HepG2 (cell line): ENCODE data around the gene SLC22A23. TPM values are rescaled to one million over a fixed set of nuclear protein-coding genes. Genes with fewer than 3 reads are reported as not detected.

Source experiments
- ATAC-seq: fragments of 200-7000 bp; cut with Tn5 transposase; 3 replicates; pipeline ENCODE4 v1.9.1; 2020; ENCODE audit warnings: mild to moderate bottlenecking, moderate library complexity
- BruUV-seq: library from RNA; stranded (reverse); fragments of 400-500 nt; replicated peaks from 2 replicates; lab custom pipeline; 2021; lab: Mats Ljungman, UMichigan
- CTCF ChIA-PET: fragments of 300-600 bp; formaldehyde crosslinking; extraction: SDS; loops from one replicate; lab custom pipeline; 2021; ENCODE audit warnings: low total read pairs, inconsistent platforms, low intra/inter-chr PET ratio; lab: Yijun Ruan, JAX
- POLR2A ChIA-PET: fragments of 350-600 bp; sonication (Branson Sonifier 250); formaldehyde crosslinking; loops from one replicate; lab custom pipeline; 2020; ENCODE audit warnings: antibody characterized with exemption, inconsistent platforms; lab: Yijun Ruan, JAX
- DNase-seq: peaks from one replicate; pipeline ENCODE4 v3.0.0-alpha.2; 2015; ENCODE audit warnings: low spot score
- FAIRE-seq: peaks from 3 replicates; lab custom pipeline; 2011; peaks lifted over from hg19 to GRCh38; lab: Jason Lieb, UNC
- H2AFZ ChIP-seq: one replicate; pipeline ENCODE4 v1.6.1; 2011; ENCODE audit warnings: low read length, inconsistent platforms
- H3K27ac ChIP-seq: fragments of 300-600 bp; 3 replicates; pipeline ENCODE4 v1.8.0; 2011; ENCODE audit warnings: mixed run types, mild to moderate bottlenecking, mixed read lengths, low read length, inconsistent platforms; ENCODE audit not compliant: insufficient read depth; ENCODE audit errors: extremely low read length
- H3K27me3 ChIP-seq, 2 experiments: fragments of 200-600 bp in 1 of 2; 2 replicates in 1 of 2; 3 replicates in 1 of 2; pipeline versions ENCODE4 v1.6.0 to v1.8.0; 2011; ENCODE audit warnings: low read length in 2 of 2, mild to moderate bottlenecking in 2 of 2, moderate library complexity in 2 of 2, inconsistent platforms in 1 of 2; ENCODE audit not compliant: insufficient read depth in 2 of 2, control insufficient read depth in 1 of 2
- H3K36me3 ChIP-seq, 2 experiments: fragments of 200-600 bp in 1 of 2; replicated peaks in 1 of 2; 2 replicates in 1 of 2; 3 replicates in 1 of 2; pipeline versions ENCODE4 v1.5.1 to v1.8.0; 2011; ENCODE audit warnings: low read length in 2 of 2, inconsistent platforms in 1 of 2; ENCODE audit not compliant: insufficient read depth in 2 of 2, control insufficient read depth in 1 of 2
- H3K4me1 ChIP-seq: 2 replicates; pipeline ENCODE4 v1.5.1; 2012; ENCODE audit warnings: low read length, inconsistent platforms; ENCODE audit not compliant: insufficient read depth
- H3K4me2 ChIP-seq: 2 replicates; pipeline ENCODE4 v1.6.0; 2011; ENCODE audit warnings: low read depth, low read length, inconsistent platforms
- H3K4me3 ChIP-seq, 3 experiments: fragments of 200-600 bp in 1 of 3; sonication (generic), shearing (Covaris generic) in 1 of 3; replicated peaks in 1 of 3; 2 replicates each; pipeline ENCODE4 v1.5.1; 2011 to 2016; ENCODE audit warnings: low read length in 3 of 3, inconsistent platforms in 2 of 3, low read depth in 2 of 3, mild to moderate bottlenecking in 2 of 3, control low read depth in 1 of 3, mixed read lengths in 1 of 3; ENCODE audit not compliant: insufficient read depth in 1 of 3
- H3K79me2 ChIP-seq: one replicate; pipeline ENCODE4 v1.6.1; 2011; ENCODE audit warnings: low read length, inconsistent platforms; ENCODE audit not compliant: insufficient read depth
- H3K9ac ChIP-seq: 2 replicates; pipeline ENCODE4 v1.6.0; 2011; ENCODE audit warnings: mild to moderate bottlenecking, low read depth, low read length, inconsistent platforms; ENCODE audit not compliant: insufficient read depth
- H3K9me3 ChIP-seq: 2 replicates; pipeline ENCODE4 v1.5.1; 2012; ENCODE audit warnings: mild to moderate bottlenecking, low read length
- H4K20me1 ChIP-seq: 2 replicates; pipeline ENCODE4 v1.6.0; 2011; ENCODE audit warnings: inconsistent platforms, mild to moderate bottlenecking, low read length, moderate library complexity; ENCODE audit not compliant: insufficient read depth
- FOXM1 ChIP-seq: sonication (generic); formaldehyde crosslinking; IDR thresholded peaks from 2 replicates; pipeline ENCODE4 v1.5.0; 2020; ENCODE audit warnings: missing genetic modification reagents
- GFI1 ChIP-seq: sonication (generic); formaldehyde crosslinking; IDR thresholded peaks from 2 replicates; pipeline ENCODE4 v1.5.0; 2020; ENCODE audit warnings: missing genetic modification reagents, mild to moderate bottlenecking, borderline replicate concordance
- GLI4 ChIP-seq: sonication (generic); formaldehyde crosslinking; IDR thresholded peaks from 2 replicates; pipeline ENCODE4 v1.5.1; 2020; ENCODE audit warnings: missing genetic modification reagents, mild to moderate bottlenecking, moderate library complexity, borderline replicate concordance
- HNRNPLL ChIP-seq: fragments of 200-400 bp; formaldehyde crosslinking; IDR thresholded peaks from 2 replicates; pipeline ENCODE4 v1.6.1; 2017; ENCODE audit warnings: mild to moderate bottlenecking, low read depth, low read length; ENCODE audit not compliant: poor library complexity, severe bottlenecking
- MBD4 ChIP-seq: IDR thresholded peaks from 2 replicates; pipeline ENCODE4 v1.6.1; 2012; ENCODE audit warnings: low read length, inconsistent platforms, borderline replicate concordance
- NFKBIZ ChIP-seq: IDR thresholded peaks from 2 replicates; pipeline ENCODE4 v1.6.1; 2018; ENCODE audit warnings: missing genetic modification reagents, missing compliant biosample characterization
- NFYC ChIP-seq: IDR thresholded peaks from 2 replicates; pipeline ENCODE4 v1.6.1; 2016; ENCODE audit warnings: missing genetic modification reagents, missing compliant biosample characterization
- PCBP1 ChIP-seq: fragments of 200-400 bp; formaldehyde crosslinking; IDR thresholded peaks from 2 replicates; pipeline ENCODE4 v1.6.1; 2017; ENCODE audit warnings: mild to moderate bottlenecking, low read depth, low read length, borderline replicate concordance
- SKI ChIP-seq: fragments of 450-650 bp; IDR thresholded peaks from one replicate; pipeline ENCODE4 v1.6.1; 2018; ENCODE audit warnings: mild to moderate bottlenecking; ENCODE audit not compliant: partially characterized antibody
- SMARCC2 ChIP-seq: fragments of 450-650 bp; IDR thresholded peaks from 2 replicates; pipeline ENCODE4 v1.6.1; 2017; ENCODE audit warnings: antibody characterized with exemption, mild to moderate bottlenecking
- XRCC5 ChIP-seq: fragments of 200-400 bp; formaldehyde crosslinking; optimal IDR thresholded peaks from 2 replicates; pipeline ENCODE3; 2017; ENCODE audit warnings: mild to moderate bottlenecking, low read length
- ZNF34 ChIP-seq: sonication (generic); formaldehyde crosslinking; IDR thresholded peaks from 2 replicates; pipeline ENCODE4 v1.4.0; 2020; ENCODE audit warnings: mild to moderate bottlenecking, missing genetic modification reagents, borderline replicate concordance
- ZNF354B ChIP-seq: sonication (generic); formaldehyde crosslinking; IDR thresholded peaks from 2 replicates; pipeline ENCODE4 v1.8.0; 2022; ENCODE audit warnings: mild to moderate bottlenecking, missing genetic modification reagents
- WGBS: methylation state at CpG from one replicate; pipeline ENCODE4 v1.1.6; 2017; ENCODE audit warnings: low lambda C conversion rate; 5-methylcytosine and 5-hydroxymethylcytosine counted together
- in situ Hi-C: cut with HindIII; loops from 2 replicates; pipeline ENCODE4 v1.10.0; 2017; ENCODE audit warnings: low pct_unique_long_range_greater_than_20kb; ENCODE audit not compliant: extremely low pct_ligation_motif_present
- intact Hi-C: fragments of 100-400 bp; cut with micrococcal nuclease; formaldehyde crosslinking; loops from one replicate; pipeline ENCODE4 v1.10.0; 2022; ENCODE audit not compliant: unreplicated experiment
- polyA plus RNA-seq, 8 experiments: library from polyadenylated mRNA; depleted of rRNA in 3 of 8; stranded (reverse) in 7 of 8; unstranded in 1 of 8; fragments of >200 nt; fragmentation: Illumina TruSeq in 4 of 8; extraction: Trizol in 4 of 8; gene quantifications; 2 replicates each; pipeline versions ENCODE4 v1.2.1 to v1.2.3, GENCODE V29; 2011 to 2016; ENCODE audit warnings: low read depth in 4 of 8, missing spikeins in 1 of 8, mixed read lengths in 1 of 8; ENCODE audit not compliant: insufficient read depth in 1 of 8
- total RNA-seq, 5 experiments: library from RNA; depleted of rRNA; stranded (reverse); fragments of >200 nt; fragmentation: Illumina TruSeq; extraction: Trizol; gene quantifications; 2 replicates each; pipeline ENCODE4 v1.2.3, GENCODE V29; 2016; ENCODE audit warnings: low read depth in 1 of 5
- TF ChIP-seq, protein P1 (sequence below): sonication (generic); formaldehyde crosslinking; IDR thresholded peaks from 2 replicates; pipeline ENCODE4 v1.9.0; 2021; ENCODE audit warnings: mild to moderate bottlenecking, missing genetic modification reagents
- TF ChIP-seq, protein P2 (sequence below): sonication (generic); formaldehyde crosslinking; IDR thresholded peaks from 2 replicates; pipeline ENCODE4 v1.4.0; 2020; ENCODE audit warnings: missing genetic modification reagents

Gene SLC22A23
- total and polyA plus RNA-seq, 2 of the 13 experiments (the other 11 are each of a cell fraction or from before 2014, with no cell fraction given): 11.8 to 17.5 TPM

DNA sequence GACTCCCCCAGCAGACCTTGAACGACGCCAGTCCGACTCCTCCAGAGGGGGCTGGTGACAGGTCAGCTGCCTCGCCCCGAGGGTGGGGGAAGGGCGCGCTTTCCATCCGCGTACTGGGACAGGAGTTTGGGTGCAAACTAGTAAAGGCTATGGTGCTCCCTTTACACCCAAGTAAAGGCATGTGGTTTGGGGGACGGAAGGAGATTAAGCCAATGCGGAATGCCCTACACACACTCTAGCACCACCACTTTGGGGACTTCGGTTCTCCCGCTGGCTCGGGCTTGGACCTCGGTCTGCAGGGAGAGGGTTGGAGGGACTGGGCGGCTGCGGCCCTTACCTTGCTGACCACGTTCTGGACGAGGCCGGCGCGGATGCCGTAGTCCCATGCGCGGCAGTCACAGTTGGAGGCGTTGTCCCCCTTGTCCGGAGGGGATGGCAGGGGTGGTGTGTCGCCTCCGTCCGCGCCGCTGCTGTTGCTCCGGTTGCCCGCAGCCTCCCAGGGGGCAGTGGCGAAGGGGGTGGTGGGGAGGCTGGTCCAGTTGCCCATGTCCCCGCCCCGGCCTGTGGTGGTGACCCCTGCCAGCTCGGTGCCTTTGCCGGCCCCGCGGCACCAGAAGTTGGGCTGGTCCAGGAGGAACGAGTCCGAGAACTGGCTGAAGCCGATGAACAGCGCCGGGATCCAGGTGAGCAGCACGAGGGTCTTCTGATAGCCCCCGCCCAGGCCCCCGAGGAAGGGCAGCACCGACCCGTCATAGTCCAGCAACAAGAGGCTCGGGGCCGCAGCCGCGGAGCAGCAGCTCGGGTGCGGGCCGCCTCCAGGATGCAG, 1.1 kb downstream of the SLC22A23 start:
- peak overlapping the region; percentile 92 for H3K4me2 ChIP-seq
- POLR2A ChIA-PET: interaction anchor here (0.9 to 4.3 kb wide), 11 partner anchors 12 to 124 kb away, joined by 3 to 33 read pairs (median 6); no protein-coding TSS in a partner anchor
- H3K36me3 ChIP-seq: peaks cover 5 to 9% of the 10 kb centered on the region in 2 experiments; a peak in 3 of 5 replicates
- DNase-seq (peak; percentile 38), FAIRE-seq (no peak), ATAC-seq (peak; percentile 27)
- H3K9ac ChIP-seq: peak overlapping the region; percentile 78
- CTCF ChIA-PET: interaction anchor here (1.0 kb wide), 1 partner anchor 44 kb away, joined by 3 read pairs; no protein-coding TSS in a partner anchor
- no peak overlapping the region for H2AFZ ChIP-seq
- in situ Hi-C loops (loop anchor here (5.0 to 10.0 kb wide), 2 partner anchors 98 to 279 kb away; no protein-coding TSS in a partner anchor), intact Hi-C loops (loop anchor here (2.0 to 5.0 kb wide), 5 partner anchors 17 to 277 kb away; no protein-coding TSS in a partner anchor)
- H3K27me3 ChIP-seq: no peaks in the 10 kb centered on the region; a peak in 1 of 5 replicates
- peaks cover 61% of the 10 kb centered on the region for H3K4me1 ChIP-seq
- H4K20me1 ChIP-seq: peaks cover 44% of the 10 kb centered on the region
- no peaks in the 10 kb centered on the region for H3K9me3 ChIP-seq
- BruUV-seq: no TSS peak
- peak overlapping the region; percentile 52 for H3K27ac ChIP-seq
- H3K4me3 ChIP-seq: peak overlapping the region; percentile 77 to 91 (median 85)
- under 1% methylated on average over 17 of the region's 58 CpGs for WGBS
- H3K79me2 ChIP-seq: peaks cover 54% of the 10 kb centered on the region
- peak; percentile 37 for TF ChIP-seq XRCC5
- TF ChIP-seq NFKBIZ (CRISPR knock-in tag): 0 out of 2 replicates have a peak, but pooled peaks have one; percentile 25
- no peak for TF ChIP-seq PCBP1
- TF ChIP-seq, protein P1, sequence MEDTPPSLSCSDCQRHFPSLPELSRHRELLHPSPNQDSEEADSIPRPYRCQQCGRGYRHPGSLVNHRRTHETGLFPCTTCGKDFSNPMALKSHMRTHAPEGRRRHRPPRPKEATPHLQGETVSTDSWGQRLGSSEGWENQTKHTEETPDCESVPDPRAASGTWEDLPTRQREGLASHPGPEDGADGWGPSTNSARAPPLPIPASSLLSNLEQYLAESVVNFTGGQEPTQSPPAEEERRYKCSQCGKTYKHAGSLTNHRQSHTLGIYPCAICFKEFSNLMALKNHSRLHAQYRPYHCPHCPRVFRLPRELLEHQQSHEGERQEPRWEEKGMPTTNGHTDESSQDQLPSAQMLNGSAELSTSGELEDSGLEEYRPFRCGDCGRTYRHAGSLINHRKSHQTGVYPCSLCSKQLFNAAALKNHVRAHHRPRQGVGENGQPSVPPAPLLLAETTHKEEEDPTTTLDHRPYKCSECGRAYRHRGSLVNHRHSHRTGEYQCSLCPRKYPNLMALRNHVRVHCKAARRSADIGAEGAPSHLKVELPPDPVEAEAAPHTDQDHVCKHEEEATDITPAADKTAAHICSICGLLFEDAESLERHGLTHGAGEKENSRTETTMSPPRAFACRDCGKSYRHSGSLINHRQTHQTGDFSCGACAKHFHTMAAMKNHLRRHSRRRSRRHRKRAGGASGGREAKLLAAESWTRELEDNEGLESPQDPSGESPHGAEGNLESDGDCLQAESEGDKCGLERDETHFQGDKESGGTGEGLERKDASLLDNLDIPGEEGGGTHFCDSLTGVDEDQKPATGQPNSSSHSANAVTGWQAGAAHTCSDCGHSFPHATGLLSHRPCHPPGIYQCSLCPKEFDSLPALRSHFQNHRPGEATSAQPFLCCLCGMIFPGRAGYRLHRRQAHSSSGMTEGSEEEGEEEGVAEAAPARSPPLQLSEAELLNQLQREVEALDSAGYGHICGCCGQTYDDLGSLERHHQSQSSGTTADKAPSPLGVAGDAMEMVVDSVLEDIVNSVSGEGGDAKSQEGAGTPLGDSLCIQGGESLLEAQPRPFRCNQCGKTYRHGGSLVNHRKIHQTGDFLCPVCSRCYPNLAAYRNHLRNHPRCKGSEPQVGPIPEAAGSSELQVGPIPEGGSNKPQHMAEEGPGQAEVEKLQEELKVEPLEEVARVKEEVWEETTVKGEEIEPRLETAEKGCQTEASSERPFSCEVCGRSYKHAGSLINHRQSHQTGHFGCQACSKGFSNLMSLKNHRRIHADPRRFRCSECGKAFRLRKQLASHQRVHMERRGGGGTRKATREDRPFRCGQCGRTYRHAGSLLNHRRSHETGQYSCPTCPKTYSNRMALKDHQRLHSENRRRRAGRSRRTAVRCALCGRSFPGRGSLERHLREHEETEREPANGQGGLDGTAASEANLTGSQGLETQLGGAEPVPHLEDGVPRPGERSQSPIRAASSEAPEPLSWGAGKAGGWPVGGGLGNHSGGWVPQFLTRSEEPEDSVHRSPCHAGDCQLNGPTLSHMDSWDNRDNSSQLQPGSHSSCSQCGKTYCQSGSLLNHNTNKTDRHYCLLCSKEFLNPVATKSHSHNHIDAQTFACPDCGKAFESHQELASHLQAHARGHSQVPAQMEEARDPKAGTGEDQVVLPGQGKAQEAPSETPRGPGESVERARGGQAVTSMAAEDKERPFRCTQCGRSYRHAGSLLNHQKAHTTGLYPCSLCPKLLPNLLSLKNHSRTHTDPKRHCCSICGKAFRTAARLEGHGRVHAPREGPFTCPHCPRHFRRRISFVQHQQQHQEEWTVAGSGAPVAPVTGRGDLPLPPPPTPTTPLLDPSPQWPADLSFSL: no peak; the same call in 1 of the 2 replicates
- no peak for TF ChIP-seq GFI1
- no peak for TF ChIP-seq FOXM1 (CRISPR knock-in tag)
- no peak for TF ChIP-seq MBD4
- TF ChIP-seq HNRNPLL: peak; percentile 68
- TF ChIP-seq ZNF34 (CRISPR knock-in tag): no peak
- no peak for TF ChIP-seq SKI
- TF ChIP-seq GLI4: no peak
- TF ChIP-seq NFYC (CRISPR knock-in tag): no peak
- TF ChIP-seq, protein P2, sequence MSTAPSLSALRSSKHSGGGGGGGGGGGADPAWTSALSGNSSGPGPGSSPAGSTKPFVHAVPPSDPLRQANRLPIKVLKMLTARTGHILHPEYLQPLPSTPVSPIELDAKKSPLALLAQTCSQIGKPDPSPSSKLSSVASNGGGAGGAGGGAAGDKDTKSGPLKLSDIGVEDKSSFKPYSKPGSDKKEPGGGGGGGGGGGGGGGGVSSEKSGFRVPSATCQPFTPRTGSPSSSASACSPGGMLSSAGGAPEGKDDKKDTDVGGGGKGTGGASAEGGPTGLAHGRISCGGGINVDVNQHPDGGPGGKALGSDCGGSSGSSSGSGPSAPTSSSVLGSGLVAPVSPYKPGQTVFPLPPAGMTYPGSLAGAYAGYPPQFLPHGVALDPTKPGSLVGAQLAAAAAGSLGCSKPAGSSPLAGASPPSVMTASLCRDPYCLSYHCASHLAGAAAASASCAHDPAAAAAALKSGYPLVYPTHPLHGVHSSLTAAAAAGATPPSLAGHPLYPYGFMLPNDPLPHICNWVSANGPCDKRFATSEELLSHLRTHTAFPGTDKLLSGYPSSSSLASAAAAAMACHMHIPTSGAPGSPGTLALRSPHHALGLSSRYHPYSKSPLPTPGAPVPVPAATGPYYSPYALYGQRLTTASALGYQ (CRISPR knock-in tag): no peak
- TF ChIP-seq ZNF354B (CRISPR knock-in tag): no peak
- TF ChIP-seq SMARCC2: no peak
